A549 (cell line): ENCODE measurements around the gene LAGE3. TPM values are rescaled to one million over a fixed set of nuclear protein-coding genes. Genes with fewer than 3 reads are reported as not detected.

Source experiments
- ATAC-seq, 2 experiments: fragments of 200-7000 bp in 1 of 2; fragments of >200 bp in 1 of 2; cut with Nextera tagmentation in 1 of 2; cut with Tn5 transposase in 1 of 2; 3 replicates each; pipeline versions ENCODE4 v1.8.0 to v1.9.1; 2018 to 2020; ENCODE audit warnings: mild to moderate bottlenecking in 1 of 2, moderate library complexity in 1 of 2
- CTCF ChIA-PET: fragments of 300-600 bp; sonication (Branson Sonifier 250); formaldehyde crosslinking; extraction: SDS; loops from one replicate; lab custom pipeline; 2021; ENCODE audit warnings: antibody characterized with exemption, inconsistent platforms; lab: Yijun Ruan, JAX
- POLR2A ChIA-PET: fragments of 350-600 bp; formaldehyde crosslinking; extraction: SDS; loops from one replicate; lab custom pipeline; 2021; ENCODE audit warnings: antibody characterized with exemption, inconsistent platforms; lab: Yijun Ruan, JAX
- DNase-seq, 2 experiments: peaks; one replicate each; pipeline versions ENCODE4 v3.0.0 to v3.0.0-alpha.2; 2011 to 2016; ENCODE audit warnings: low read depth in 1 of 2, low spot score in 1 of 2
- FAIRE-seq: peaks from 2 replicates; lab custom pipeline; 2011; peaks lifted over from hg19 to GRCh38; lab: Jason Lieb, UNC
- H3K27ac ChIP-seq, 2 experiments: fragments of >200 bp; sonication (Bioruptor Twin); formaldehyde crosslinking; 3 replicates each; pipeline ENCODE4 v1.5.1; 2016 to 2017
- H3K4me1 ChIP-seq: fragments of >200 bp; sonication (Bioruptor Twin); formaldehyde crosslinking; 3 replicates; pipeline ENCODE4 v1.6.1; 2016
- H3K4me2 ChIP-seq: fragments of >200 bp; sonication (Bioruptor Twin); formaldehyde crosslinking; 3 replicates; pipeline ENCODE4 v1.6.1; 2016
- H3K4me3 ChIP-seq: fragments of >200 bp; sonication (Bioruptor Twin); formaldehyde crosslinking; 3 replicates; pipeline ENCODE4 v1.5.1; 2016
- H3K9me3 ChIP-seq: fragments of >200 bp; sonication (Bioruptor Twin); formaldehyde crosslinking; 3 replicates; pipeline ENCODE4 v1.6.1; 2016
- CEBPB ChIP-seq, 2 experiments: fragments of >200 bp in 1 of 2; sonication (Bioruptor Twin) in 1 of 2; formaldehyde crosslinking in 1 of 2; IDR thresholded peaks; 2 replicates each; pipeline ENCODE4 v1.6.1; 2012 to 2016
- CHD2 ChIP-seq: fragments of 150-350 bp; IDR thresholded peaks from 2 replicates; pipeline ENCODE4 v1.6.1; 2014; ENCODE audit warnings: low read length; ENCODE audit not compliant: partially characterized antibody
- EHF ChIP-seq: fragments of 250-450 bp; sonication (Bioruptor Pico); IDR thresholded peaks from 2 replicates; pipeline ENCODE4 v1.5.0; 2020; ENCODE audit warnings: mild to moderate bottlenecking
- EHMT2 ChIP-seq: fragments of 200-600 bp; sonication (generic); IDR thresholded peaks from 2 replicates; pipeline ENCODE4 v1.6.1; 2016; ENCODE audit warnings: antibody characterized with exemption, low read depth, mild to moderate bottlenecking, moderate library complexity
- ELK1 ChIP-seq: fragments of 150-350 bp; IDR thresholded peaks from 2 replicates; pipeline ENCODE4 v1.6.1; 2014; ENCODE audit warnings: low read depth, mild to moderate bottlenecking, low read length
- EP300 ChIP-seq, 2 experiments: fragments of >200 bp; sonication (Bioruptor Twin); formaldehyde crosslinking; IDR thresholded peaks; 2 replicates in 1 of 2; 3 replicates in 1 of 2; pipeline ENCODE4 v1.6.1; 2016 to 2017
- ESRRA ChIP-seq: fragments of 150-350 bp; IDR thresholded peaks from 2 replicates; pipeline ENCODE4 v1.6.1; 2014; ENCODE audit warnings: mild to moderate bottlenecking, low read length, borderline replicate concordance
- FOXS1 ChIP-seq: fragments of 250-450 bp; sonication (Bioruptor Pico); IDR thresholded peaks from 2 replicates; pipeline ENCODE4 v1.5.0; 2020; ENCODE audit warnings: mild to moderate bottlenecking, moderate library complexity
- GATA3 ChIP-seq: IDR thresholded peaks from 2 replicates; pipeline ENCODE4 v1.6.1; 2012; ENCODE audit warnings: borderline replicate concordance
- HMGXB4 ChIP-seq: fragments of 250-450 bp; sonication (Bioruptor Pico); IDR thresholded peaks from 2 replicates; pipeline ENCODE4 v1.5.0; 2021; ENCODE audit warnings: mild to moderate bottlenecking, moderate library complexity, borderline replicate concordance
- HOXA7 ChIP-seq: fragments of 250-450 bp; sonication (Bioruptor Pico); IDR thresholded peaks from 2 replicates; pipeline ENCODE4 v1.5.0; 2020; ENCODE audit warnings: mild to moderate bottlenecking, moderate library complexity
- JUNB ChIP-seq: fragments of >200 bp; sonication (Bioruptor Twin); formaldehyde crosslinking; IDR thresholded peaks from 2 replicates; pipeline ENCODE4 v1.6.1; 2016
- MAFK ChIP-seq: fragments of 450-650 bp; IDR thresholded peaks from 2 replicates; pipeline ENCODE4 v1.6.1; 2014; ENCODE audit not compliant: partially characterized antibody
- MYC ChIP-seq: IDR thresholded peaks from 2 replicates; pipeline ENCODE4 v1.6.1; 2012; ENCODE audit warnings: mild to moderate bottlenecking, inconsistent platforms, low read length, improper control_type of control experiment, borderline replicate concordance
- NFE2L2 ChIP-seq: fragments of 150-350 bp; conservative IDR thresholded peaks from 2 replicates; pipeline ENCODE4 v1.6.1; 2014; ENCODE audit warnings: low read length
- NR3C1 ChIP-seq: fragments of >200 bp; sonication (Bioruptor Twin); formaldehyde crosslinking; IDR thresholded peaks from 3 replicates; pipeline ENCODE4 v1.6.1; 2017
- RARB ChIP-seq: fragments of 250-450 bp; sonication (Bioruptor Pico); IDR thresholded peaks from 2 replicates; pipeline ENCODE4 v1.8.0; 2021; ENCODE audit warnings: mild to moderate bottlenecking, moderate library complexity
- RNF2 ChIP-seq: fragments of 200-600 bp; sonication (generic); IDR thresholded peaks from 2 replicates; pipeline ENCODE4 v1.6.1; 2016; ENCODE audit warnings: low read depth, mild to moderate bottlenecking, antibody characterized with exemption, moderate library complexity, borderline replicate concordance
- SMC3 ChIP-seq: fragments of >200 bp; sonication (Bioruptor Twin); formaldehyde crosslinking; IDR thresholded peaks from 3 replicates; pipeline ENCODE4 v1.6.1; 2018; ENCODE audit warnings: inconsistent platforms
- SREBF2 ChIP-seq: fragments of 450-650 bp; IDR thresholded peaks from 2 replicates; pipeline ENCODE4 v1.6.1; 2014; ENCODE audit warnings: mild to moderate bottlenecking, moderate library complexity
- TFCP2L1 ChIP-seq: fragments of 250-450 bp; sonication (Bioruptor Pico); IDR thresholded peaks from 2 replicates; pipeline ENCODE4 v1.5.0; 2021; ENCODE audit warnings: mild to moderate bottlenecking
- TP53 ChIP-seq: fragments of 250-450 bp; sonication (Bioruptor Pico); IDR thresholded peaks from 2 replicates; pipeline ENCODE4 v1.5.0; 2021; ENCODE audit warnings: mild to moderate bottlenecking, moderate library complexity
- ZC3H11A ChIP-seq: fragments of 450-650 bp; IDR thresholded peaks from 2 replicates; pipeline ENCODE4 v1.6.1; 2014; ENCODE audit warnings: antibody characterized with exemption, mild to moderate bottlenecking
- ZNF302 ChIP-seq: fragments of 250-450 bp; sonication (Bioruptor Pico); IDR thresholded peaks from 2 replicates; pipeline ENCODE4 v1.9.0; 2021; ENCODE audit warnings: inconsistent platforms, mild to moderate bottlenecking, moderate library complexity
- WGBS: methylation state at CpG from one replicate; pipeline ENCODE4 v1.1.6; 2017; ENCODE audit errors: missing lambda C conversion rate; 5-methylcytosine and 5-hydroxymethylcytosine counted together
- polyA plus RNA-seq, 4 experiments: library from polyadenylated mRNA; depleted of rRNA in 3 of 4; stranded (reverse); fragments of >200 nt; fragmentation: RNase III in 1 of 4; extraction: RNeasy Plus Mini Kit Qiagen cat#74134 plus additional on column Dnase treatment in 1 of 4; gene quantifications; 2 replicates in 3 of 4; 3 replicates in 1 of 4; pipeline ENCODE4 v1.2.3, GENCODE V29; 2011 to 2017
- TF ChIP-seq, protein P1 (sequence below): IDR thresholded peaks from 2 replicates; pipeline ENCODE4 v1.6.1; 2012; ENCODE audit warnings: low read depth, borderline replicate concordance
- TF ChIP-seq, protein P2 (sequence below): fragments of 450-650 bp; IDR thresholded peaks from 2 replicates; pipeline ENCODE4 v1.6.1; 2014; ENCODE audit warnings: antibody characterized with exemption
- TF ChIP-seq, protein P3 (sequence below): fragments of >200 bp; sonication (Bioruptor Twin); formaldehyde crosslinking; IDR thresholded peaks from 3 replicates; pipeline ENCODE4 v1.5.1; 2016

The LAGE3 gene
- polyA plus RNA-seq, 2 of the 4 experiments (the other 2 are of a cell fraction) = 20.6 to 49.7 TPM

- Histone ChIP-seq H3K4me1 (peaks cover 11% of the 10 kb centered on the region; the same call in 2 of the 3 replicates), H3K4me2 (no peak overlapping the region), H3K9me3 (no peaks in the 10 kb centered on the region), H3K4me3 (no peak overlapping the region), H3K27ac (no peak overlapping the region)
- POLR2A ChIA-PET = no interaction called here
- TF ChIP-seq HMGXB4 (CRISPR knock-in tag) = no peak
- no peak for TF ChIP-seq EHMT2
- no peak for TF ChIP-seq FOXS1 (CRISPR knock-in tag)
- no peak for TF ChIP-seq ZNF302 (CRISPR knock-in tag)
- no peak for TF ChIP-seq RARB (CRISPR knock-in tag)
- TF ChIP-seq ESRRA = no peak
- no peak for TF ChIP-seq SREBF2
- TF ChIP-seq ZC3H11A = no peak
- no peak for TF ChIP-seq HOXA7 (CRISPR knock-in tag)
- TF ChIP-seq ELK1 = no peak
- no peak for TF ChIP-seq TP53 (CRISPR knock-in tag)
- TF ChIP-seq CEBPB (IDR thresholded peaks at IDR 0.05) = no peak
- TF ChIP-seq MYC = no peak
- no peak for FAIRE-seq
- no peak for DNase-seq
- no peak for ATAC-seq
- WGBS = 84% methylated on average over 7 of the region's 7 CpGs
- CTCF ChIA-PET = interaction anchor here (0.6 kb wide), 1 partner anchor 57 kb away, joined by 3 read pairs; the partner anchor contains the start of gene FLNA
Observed at GRCh38 chrX:154430916-154431315, 48.2 kb downstream of the LAGE3 start.

- 92% methylated on average over 6 of the region's 6 CpGs for WGBS
- ChIA-PET POLR2A (no interaction called here), CTCF (no interaction called here)
- Histone ChIP-seq H3K4me1 (peaks cover 11% of the 10 kb centered on the region; the same call in 2 of the 3 replicates), H3K4me3 (no peak overlapping the region), H3K27ac (no peak overlapping the region), H3K9me3 (no peaks in the 10 kb centered on the region), H3K4me2 (no peak overlapping the region)
- FAIRE-seq (no peak), DNase-seq (no peak), ATAC-seq (no peak)
- TF ChIP-seq RNF2 (no peak), NR3C1 (no peak), CHD2 (no peak), NFE2L2 (no peak), EHF (CRISPR knock-in tag) (no peak), EP300 (IDR thresholded peaks at IDR 0.05) (no peak), FOXS1 (CRISPR knock-in tag) (no peak), HMGXB4 (CRISPR knock-in tag) (no peak), ZNF302 (CRISPR knock-in tag) (no peak), TFCP2L1 (CRISPR knock-in tag) (no peak), MAFK (no peak), JUNB (no peak), SREBF2 (no peak), SMC3 (no peak), GATA3 (no peak)
- TF ChIP-seq, protein P1, sequence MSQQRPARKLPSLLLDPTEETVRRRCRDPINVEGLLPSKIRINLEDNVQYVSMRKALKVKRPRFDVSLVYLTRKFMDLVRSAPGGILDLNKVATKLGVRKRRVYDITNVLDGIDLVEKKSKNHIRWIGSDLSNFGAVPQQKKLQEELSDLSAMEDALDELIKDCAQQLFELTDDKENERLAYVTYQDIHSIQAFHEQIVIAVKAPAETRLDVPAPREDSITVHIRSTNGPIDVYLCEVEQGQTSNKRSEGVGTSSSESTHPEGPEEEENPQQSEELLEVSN = no peak
- TF ChIP-seq, protein P2, sequence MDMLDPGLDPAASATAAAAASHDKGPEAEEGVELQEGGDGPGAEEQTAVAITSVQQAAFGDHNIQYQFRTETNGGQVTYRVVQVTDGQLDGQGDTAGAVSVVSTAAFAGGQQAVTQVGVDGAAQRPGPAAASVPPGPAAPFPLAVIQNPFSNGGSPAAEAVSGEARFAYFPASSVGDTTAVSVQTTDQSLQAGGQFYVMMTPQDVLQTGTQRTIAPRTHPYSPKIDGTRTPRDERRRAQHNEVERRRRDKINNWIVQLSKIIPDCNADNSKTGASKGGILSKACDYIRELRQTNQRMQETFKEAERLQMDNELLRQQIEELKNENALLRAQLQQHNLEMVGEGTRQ = no peak
- TF ChIP-seq, protein P3, sequence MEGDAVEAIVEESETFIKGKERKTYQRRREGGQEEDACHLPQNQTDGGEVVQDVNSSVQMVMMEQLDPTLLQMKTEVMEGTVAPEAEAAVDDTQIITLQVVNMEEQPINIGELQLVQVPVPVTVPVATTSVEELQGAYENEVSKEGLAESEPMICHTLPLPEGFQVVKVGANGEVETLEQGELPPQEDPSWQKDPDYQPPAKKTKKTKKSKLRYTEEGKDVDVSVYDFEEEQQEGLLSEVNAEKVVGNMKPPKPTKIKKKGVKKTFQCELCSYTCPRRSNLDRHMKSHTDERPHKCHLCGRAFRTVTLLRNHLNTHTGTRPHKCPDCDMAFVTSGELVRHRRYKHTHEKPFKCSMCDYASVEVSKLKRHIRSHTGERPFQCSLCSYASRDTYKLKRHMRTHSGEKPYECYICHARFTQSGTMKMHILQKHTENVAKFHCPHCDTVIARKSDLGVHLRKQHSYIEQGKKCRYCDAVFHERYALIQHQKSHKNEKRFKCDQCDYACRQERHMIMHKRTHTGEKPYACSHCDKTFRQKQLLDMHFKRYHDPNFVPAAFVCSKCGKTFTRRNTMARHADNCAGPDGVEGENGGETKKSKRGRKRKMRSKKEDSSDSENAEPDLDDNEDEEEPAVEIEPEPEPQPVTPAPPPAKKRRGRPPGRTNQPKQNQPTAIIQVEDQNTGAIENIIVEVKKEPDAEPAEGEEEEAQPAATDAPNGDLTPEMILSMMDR = no peak
Observed at GRCh38 chrX:154430479-154430878, 48.6 kb downstream of the LAGE3 start.
